H1 (cell line): Measurements from ENCODE around the gene MYO5A. TPM values are rescaled to one million over a fixed set of nuclear protein-coding genes. Genes with fewer than 3 reads are reported as not detected.

Source experiments
- ATF2 ChIP-seq: IDR thresholded peaks from 2 replicates; pipeline ENCODE4 v1.6.1; 2012; ENCODE audit warnings: low read length, inconsistent platforms
- BACH1 ChIP-seq: IDR thresholded peaks from 2 replicates; pipeline ENCODE4 v1.6.1; 2012; ENCODE audit warnings: low read length, improper control_type of control experiment
- BRCA1 ChIP-seq: IDR thresholded peaks from 2 replicates; pipeline ENCODE4 v1.6.1; 2012; ENCODE audit warnings: low read depth, low read length, improper control_type of control experiment
- CTBP2 ChIP-seq: IDR thresholded peaks from 2 replicates; pipeline ENCODE4 v1.7.0; 2011; ENCODE audit warnings: borderline replicate concordance, mild to moderate bottlenecking, moderate library complexity, mixed read lengths, low read length; ENCODE audit not compliant: insufficient read depth, insufficient read length
- E2F6 ChIP-seq: IDR thresholded peaks from 2 replicates; pipeline ENCODE4 v1.6.1; 2012; ENCODE audit warnings: inconsistent platforms
- EGR1 ChIP-seq: IDR thresholded peaks from 2 replicates; pipeline ENCODE4 v1.6.1; 2011; ENCODE audit warnings: low read depth, low read length, borderline replicate concordance
- EZH2 ChIP-seq: fragments of 200-600 bp; sonication (generic); IDR thresholded peaks from 2 replicates; pipeline ENCODE4 v1.7.1; 2012; ENCODE audit warnings: low read depth, mild to moderate bottlenecking, moderate library complexity, low read length, inconsistent platforms; ENCODE audit not compliant: severe bottlenecking
- FOSL1 ChIP-seq: IDR thresholded peaks from 2 replicates; pipeline ENCODE4 v1.6.1; 2011; ENCODE audit warnings: mild to moderate bottlenecking, low read depth, low read length, moderate library complexity; ENCODE audit not compliant: insufficient read depth
- HDAC2 ChIP-seq, 2 experiments: fragments of 300-600 bp in 1 of 2; sonication (generic) in 1 of 2; IDR thresholded peaks; 2 replicates each; pipeline ENCODE4 v1.6.1; 2011 to 2012; ENCODE audit warnings: low read depth in 2 of 2, low read length in 2 of 2, mild to moderate bottlenecking in 2 of 2, moderate library complexity in 2 of 2, borderline replicate concordance in 1 of 2, inconsistent platforms in 1 of 2
- KDM4A ChIP-seq: IDR thresholded peaks from one replicate; pipeline ENCODE4 v1.7.1; 2012; ENCODE audit warnings: low read depth, mild to moderate bottlenecking, moderate library complexity, low read length, inconsistent platforms; ENCODE audit not compliant: severe bottlenecking
- NANOG ChIP-seq: IDR thresholded peaks from 2 replicates; pipeline ENCODE4 v1.6.1; 2011; ENCODE audit warnings: low read length, low read depth, mild to moderate bottlenecking, inconsistent platforms; ENCODE audit not compliant: insufficient read depth, poor library complexity, severe bottlenecking
- PHF8 ChIP-seq: fragments of 200-600 bp; sonication (generic); conservative IDR thresholded peaks from 2 replicates; pipeline ENCODE4 v1.7.1; 2012; ENCODE audit warnings: low read depth, mild to moderate bottlenecking, inconsistent platforms, low read length, moderate library complexity
- POLR2A ChIP-seq, 2 experiments: IDR thresholded peaks; 1 replicate in 1 of 2; 2 replicates in 1 of 2; pipeline ENCODE4 v1.6.1; 2011; ENCODE audit warnings: low read depth in 2 of 2, low read length in 2 of 2, mild to moderate bottlenecking in 2 of 2; ENCODE audit errors: control extremely low read depth in 1 of 2
- RBBP5 ChIP-seq: IDR thresholded peaks from 2 replicates; pipeline ENCODE4 v1.7.1; 2012; ENCODE audit warnings: low read depth, mild to moderate bottlenecking, inconsistent platforms, low read length, moderate library complexity, borderline replicate concordance
- SIN3A ChIP-seq, 2 experiments: IDR thresholded peaks in 1 of 2; conservative IDR thresholded peaks in 1 of 2; 2 replicates each; pipeline ENCODE4 v1.6.1; 2011 to 2012; ENCODE audit warnings: low read length in 2 of 2, improper control_type of control experiment in 1 of 2, low read depth in 1 of 2, mild to moderate bottlenecking in 1 of 2
- SIX5 ChIP-seq: IDR thresholded peaks from 2 replicates; pipeline ENCODE4 v1.6.1; 2011; ENCODE audit warnings: mild to moderate bottlenecking, low read depth, low read length
- SP4 ChIP-seq: IDR thresholded peaks from 2 replicates; pipeline ENCODE4 v1.6.1; 2012; ENCODE audit warnings: low read length, inconsistent platforms
- SUZ12 ChIP-seq: fragments of 200-600 bp; sonication (generic); IDR thresholded peaks from 2 replicates; pipeline ENCODE4 v1.6.1; 2012; ENCODE audit warnings: mild to moderate bottlenecking, inconsistent platforms, low read length, moderate library complexity, mixed read lengths
- polyA plus RNA-seq, 7 experiments: library from polyadenylated mRNA; depleted of rRNA in 3 of 7; stranded (reverse) in 5 of 7; unstranded in 2 of 7; fragments of >200 nt in 5 of 7; fragments of 200-250 nt in 2 of 7; gene quantifications; 1 replicate in 5 of 7; 2 replicates in 1 of 7; 4 replicates in 1 of 7; pipeline versions ENCODE4 v1.2.1 to v1.2.3, GENCODE V29; 2011 to 2013; ENCODE audit warnings: missing spikeins in 2 of 7, mixed read lengths in 2 of 7
- total RNA-seq: library from RNA; stranded (reverse); fragmentation: NEBNext Ultra II Directional; extraction: Animal tissue kit (Norgen Biotek cat#: 25700); gene quantifications from 2 replicates; pipeline ENCODE4 v1.2.1, GENCODE V29; 2021
- TF ChIP-seq, protein P1 (sequence below): IDR thresholded peaks from 2 replicates; pipeline ENCODE4 v1.6.1; 2012; ENCODE audit warnings: inconsistent platforms

Gene MYO5A
- total and polyA plus RNA-seq, 2 of the 8 experiments (the other 6 are each of a cell fraction or from before 2014, with no cell fraction given), result 11.4 to 24.7 TPM

DNA sequence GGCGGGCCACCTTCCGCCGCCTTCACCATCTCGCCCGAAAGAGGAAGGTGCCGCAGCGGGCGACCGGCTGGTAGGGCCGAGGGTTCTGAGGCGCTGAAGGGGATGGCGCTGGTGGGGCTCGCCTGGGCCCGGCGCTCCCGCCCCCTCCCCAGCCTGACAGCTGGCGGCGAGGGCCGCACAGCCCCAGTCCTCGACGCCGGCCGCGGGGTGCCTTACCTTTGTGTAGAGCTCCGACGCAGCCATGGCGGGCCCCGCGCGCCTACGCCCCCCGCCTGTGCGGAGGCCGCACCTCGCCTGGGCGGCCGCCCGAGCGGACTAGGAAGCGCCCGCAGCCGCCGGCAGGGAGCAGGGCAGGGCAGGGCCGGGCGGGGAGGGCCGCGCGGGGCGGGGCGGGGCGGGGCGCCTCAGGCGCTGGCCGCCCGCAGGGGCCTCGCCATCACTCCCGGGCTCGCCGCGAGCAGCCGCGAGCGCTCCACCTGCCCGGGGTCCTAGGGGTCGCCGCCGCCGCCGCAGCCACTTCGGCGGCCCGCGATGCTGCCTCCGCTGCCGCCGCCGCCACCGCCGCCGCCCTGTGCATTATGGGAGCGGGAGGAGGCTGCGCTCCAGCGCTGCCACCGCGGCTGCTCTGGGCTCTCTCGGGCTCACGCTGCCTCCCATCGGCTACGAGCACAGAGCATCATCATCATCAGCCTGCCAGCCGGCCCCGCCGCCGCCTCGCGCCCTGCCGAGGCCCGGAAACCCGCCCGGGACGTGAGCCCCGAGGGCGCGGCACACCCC lies at the start of gene MYO5A (continued):
- no peak for TF ChIP-seq HDAC2 (IDR thresholded peaks at IDR 0.05; ENCODE audit: borderline replicate concordance in 1 of 2, low read depth in 2 of 2, low read length in 2 of 2)
- TF ChIP-seq NANOG, result no peak
- peak; percentile 20 for TF ChIP-seq CTBP2
- TF ChIP-seq PHF8, result peak; percentile 57
- TF ChIP-seq, protein P1, sequence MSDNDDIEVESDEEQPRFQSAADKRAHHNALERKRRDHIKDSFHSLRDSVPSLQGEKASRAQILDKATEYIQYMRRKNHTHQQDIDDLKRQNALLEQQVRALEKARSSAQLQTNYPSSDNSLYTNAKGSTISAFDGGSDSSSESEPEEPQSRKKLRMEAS, result peak; percentile 37
- 0 out of 2 replicates have a peak, but pooled peaks have one; percentile 6 for TF ChIP-seq E2F6
- no peak for TF ChIP-seq BACH1
- TF ChIP-seq SUZ12, result no peak
- 0 out of 2 replicates have a peak, but pooled peaks have one; percentile 42 for TF ChIP-seq FOSL1
- peak; percentile 74 for TF ChIP-seq KDM4A
- peak in 1 of 2 experiments; percentile 54; a peak in 2 of 3 replicates for TF ChIP-seq POLR2A (IDR thresholded peaks at IDR 0.05; ENCODE audit: control extremely low read depth in 1 of 2, low read depth in 2 of 2, low read length in 2 of 2)
- TF ChIP-seq SIN3A (conservative IDR thresholded peaks at IDR 0.05 in 1 of 2, IDR thresholded peaks at IDR 0.05 in 1 of 2; ENCODE audit: low read depth in 1 of 2, low read length in 2 of 2), result peak; percentile 69 to 83; a peak in 2 of 4 replicates
- TF ChIP-seq RBBP5, result peak; percentile 9; the same call in 1 of the 2 replicates
- TF ChIP-seq SIX5, result no peak
- no peak for TF ChIP-seq EZH2
- no peak for TF ChIP-seq ATF2
- no peak for TF ChIP-seq BRCA1
- no peak for TF ChIP-seq EGR1
- no peak for TF ChIP-seq SP4
